Measurements from ENCODE around the gene NOX3.

DNA sequence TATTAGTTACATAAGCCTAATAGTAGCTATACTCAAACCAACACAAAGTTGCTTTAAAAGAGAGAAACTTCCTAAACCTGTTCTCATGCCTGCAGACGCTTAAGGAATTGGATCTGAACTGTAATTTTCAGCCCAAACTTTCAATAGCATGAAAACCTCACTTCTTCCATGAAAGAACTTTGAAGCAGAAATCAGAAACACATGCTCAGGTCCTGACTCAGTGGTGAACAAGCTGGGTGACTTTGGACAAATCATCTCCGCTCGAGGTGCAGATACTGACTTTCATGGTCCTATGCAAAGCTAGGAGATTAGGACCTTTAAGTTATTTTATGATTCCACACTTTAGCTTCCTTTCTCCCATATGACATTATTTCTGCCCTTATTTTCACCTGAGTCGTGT lies 36.5 kb downstream of the NOX3 start:
- TF ChIP-seq, protein P1, sequence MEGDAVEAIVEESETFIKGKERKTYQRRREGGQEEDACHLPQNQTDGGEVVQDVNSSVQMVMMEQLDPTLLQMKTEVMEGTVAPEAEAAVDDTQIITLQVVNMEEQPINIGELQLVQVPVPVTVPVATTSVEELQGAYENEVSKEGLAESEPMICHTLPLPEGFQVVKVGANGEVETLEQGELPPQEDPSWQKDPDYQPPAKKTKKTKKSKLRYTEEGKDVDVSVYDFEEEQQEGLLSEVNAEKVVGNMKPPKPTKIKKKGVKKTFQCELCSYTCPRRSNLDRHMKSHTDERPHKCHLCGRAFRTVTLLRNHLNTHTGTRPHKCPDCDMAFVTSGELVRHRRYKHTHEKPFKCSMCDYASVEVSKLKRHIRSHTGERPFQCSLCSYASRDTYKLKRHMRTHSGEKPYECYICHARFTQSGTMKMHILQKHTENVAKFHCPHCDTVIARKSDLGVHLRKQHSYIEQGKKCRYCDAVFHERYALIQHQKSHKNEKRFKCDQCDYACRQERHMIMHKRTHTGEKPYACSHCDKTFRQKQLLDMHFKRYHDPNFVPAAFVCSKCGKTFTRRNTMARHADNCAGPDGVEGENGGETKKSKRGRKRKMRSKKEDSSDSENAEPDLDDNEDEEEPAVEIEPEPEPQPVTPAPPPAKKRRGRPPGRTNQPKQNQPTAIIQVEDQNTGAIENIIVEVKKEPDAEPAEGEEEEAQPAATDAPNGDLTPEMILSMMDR (IDR thresholded peaks at IDR 0.05; ENCODE audit: low read length), result no peak
- TF ChIP-seq EZH2 (optimal IDR thresholded peaks at IDR 0.05; ENCODE audit: low read depth, low read length), result no peak
- TF ChIP-seq EZH2phosphoT487 (IDR thresholded peaks at IDR 0.05; ENCODE audit: low read length), result no peak

Measured in MM.1S (cell line).